Mesenchymal stem cell (in vitro differentiated cells and primary cell): ENCODE results near the gene MRPL24.

Experiments
- DNase-seq: peaks from one replicate; pipeline ENCODE4 v3.0.0-alpha.2; 2013
- H2AFZ ChIP-seq: one replicate; pipeline ENCODE4 v1.6.1; 2013; ENCODE audit warnings: low read depth, mild to moderate bottlenecking, control low read depth, inconsistent platforms, low read length, moderate library complexity
- H2AK5ac ChIP-seq: 2 replicates; pipeline ENCODE4 v1.6.1; 2013; ENCODE audit warnings: low read length, moderate library complexity, mild to moderate bottlenecking, inconsistent platforms; ENCODE audit not compliant: severe bottlenecking
- H2BK120ac ChIP-seq: one replicate; pipeline ENCODE4 v1.6.1; 2013; ENCODE audit warnings: low read depth, mild to moderate bottlenecking, inconsistent platforms, low read length, moderate library complexity
- H2BK12ac ChIP-seq, 2 experiments: one replicate each; pipeline ENCODE4 v1.6.1; 2013; ENCODE audit warnings: inconsistent platforms in 2 of 2, low read length in 2 of 2, mild to moderate bottlenecking in 2 of 2, moderate library complexity in 2 of 2, control low read depth in 1 of 2
- H2BK15ac ChIP-seq: one replicate; pipeline ENCODE4 v1.6.1; 2013; ENCODE audit warnings: mild to moderate bottlenecking, low read depth, inconsistent platforms; ENCODE audit not compliant: poor library complexity, severe bottlenecking
- H2BK5ac ChIP-seq: 2 replicates; pipeline ENCODE4 v1.6.1; 2013; ENCODE audit warnings: low read depth, mild to moderate bottlenecking, low read length, control low read depth, inconsistent platforms; ENCODE audit not compliant: poor library complexity, severe bottlenecking
- H3K14ac ChIP-seq, 2 experiments: one replicate each; pipeline ENCODE4 v1.6.1; 2013; ENCODE audit warnings: inconsistent platforms in 2 of 2, low read length in 2 of 2, control low read depth in 1 of 2, mild to moderate bottlenecking in 1 of 2, moderate library complexity in 1 of 2
- H3K18ac ChIP-seq, 2 experiments: one replicate each; pipeline ENCODE4 v1.6.1; 2013; ENCODE audit warnings: inconsistent platforms in 2 of 2, low read length in 2 of 2, control low read depth in 1 of 2, low read depth in 1 of 2, mild to moderate bottlenecking in 1 of 2
- H3K23ac ChIP-seq, 2 experiments: one replicate each; pipeline ENCODE4 v1.6.1; 2013; ENCODE audit warnings: inconsistent platforms in 2 of 2, low read length in 2 of 2, mild to moderate bottlenecking in 2 of 2, moderate library complexity in 2 of 2, control low read depth in 1 of 2
- H3K27ac ChIP-seq: 2 replicates; pipeline ENCODE4 v1.5.1; 2013; ENCODE audit warnings: mild to moderate bottlenecking, moderate library complexity, low read length, control low read depth, inconsistent platforms; ENCODE audit not compliant: poor library complexity, severe bottlenecking
- H3K27me3 ChIP-seq, 2 experiments: 2 replicates each; pipeline versions ENCODE4 v1.6.1 to v1.7.0; 2013; ENCODE audit warnings: low read length in 2 of 2, mild to moderate bottlenecking in 2 of 2, moderate library complexity in 2 of 2, control low read depth in 1 of 2, inconsistent platforms in 1 of 2; ENCODE audit not compliant: control insufficient read depth in 1 of 2, insufficient read depth in 1 of 2
- H3K36me3 ChIP-seq, 2 experiments: 2 replicates each; pipeline versions ENCODE4 v1.6.1 to v1.7.0; 2013; ENCODE audit warnings: low read length in 2 of 2, control low read depth in 1 of 2, inconsistent platforms in 1 of 2, low read depth in 1 of 2, mild to moderate bottlenecking in 1 of 2; ENCODE audit not compliant: insufficient read depth in 2 of 2, control insufficient read depth in 1 of 2
- H3K4ac ChIP-seq, 2 experiments: one replicate each; pipeline ENCODE4 v1.6.1; 2013; ENCODE audit warnings: inconsistent platforms in 2 of 2, low read length in 2 of 2, mild to moderate bottlenecking in 2 of 2, moderate library complexity in 2 of 2, control low read depth in 1 of 2, low read depth in 1 of 2
- H3K4me1 ChIP-seq: 2 replicates; pipeline ENCODE4 v1.6.1; 2013; ENCODE audit warnings: low read depth, low read length, control low read depth; ENCODE audit not compliant: control insufficient read depth, insufficient read depth
- H3K4me2 ChIP-seq: 2 replicates; pipeline ENCODE4 v1.6.1; 2013; ENCODE audit warnings: low read length, mild to moderate bottlenecking, inconsistent platforms; ENCODE audit not compliant: poor library complexity, severe bottlenecking
- H3K4me3 ChIP-seq, 2 experiments: 2 replicates each; pipeline versions ENCODE4 v1.5.1 to v1.7.0; 2013; ENCODE audit warnings: low read length in 2 of 2, mild to moderate bottlenecking in 2 of 2, control low read depth in 1 of 2, low read depth in 1 of 2; ENCODE audit not compliant: insufficient read depth in 1 of 2
- H3K79me1 ChIP-seq: replicated peaks from 2 replicates; pipeline ENCODE4 v1.6.1; 2013; ENCODE audit warnings: mild to moderate bottlenecking, control low read depth, low read length, inconsistent platforms; ENCODE audit not compliant: poor library complexity, severe bottlenecking
- H3K9ac ChIP-seq: 2 replicates; pipeline ENCODE4 v1.7.0; 2013; ENCODE audit warnings: mild to moderate bottlenecking, low read length, moderate library complexity
- H3K9me3 ChIP-seq: 2 replicates; pipeline ENCODE4 v1.7.0; 2013; ENCODE audit warnings: mild to moderate bottlenecking, low read length; ENCODE audit not compliant: control insufficient read depth
- H4K8ac ChIP-seq: one replicate; pipeline ENCODE4 v1.6.1; 2013; ENCODE audit warnings: inconsistent platforms, mild to moderate bottlenecking, low read length, moderate library complexity
- H4K91ac ChIP-seq: one replicate; pipeline ENCODE4 v1.6.1; 2013; ENCODE audit warnings: mild to moderate bottlenecking, low read length, inconsistent platforms
- WGBS: methylation state at CpG from one replicate; pipeline ENCODE4 v1.1.7; 2013; ENCODE audit warnings: mixed read lengths; 5-methylcytosine and 5-hydroxymethylcytosine counted together

MRPL24 gene

GRCh38 chr1:156740237-156740740 is 599 bp downstream of the MRPL24 start:
- Histone ChIP-seq H2AFZ (peak overlapping the region; percentile 15), H3K79me1 (peaks cover 24% of the 10 kb centered on the region), H3K4me1 (peaks cover 10% of the 10 kb centered on the region), H4K91ac (no peak overlapping the region), H2BK12ac (no peak overlapping the region), H3K36me3 (peaks cover 62 to 73% of the 10 kb centered on the region in 2 experiments), H4K8ac (peak overlapping the region; percentile 1), H3K27ac (peak overlapping the region; percentile 1), H3K18ac (peak overlapping the region in 1 of 2 experiments; percentile 61), H3K9ac (peak overlapping the region; percentile 94), H3K4me2 (peak overlapping the region; percentile 74), H3K14ac (peak overlapping the region in 1 of 2 experiments; percentile 76), H3K4ac (peak overlapping the region; percentile 7 to 45), H3K23ac (peak overlapping the region in 1 of 2 experiments; percentile 66), H2BK5ac (no peak overlapping the region), H3K4me3 (peak overlapping the region; percentile 60 to 94), H3K27me3 (no peaks in the 10 kb centered on the region), H2BK15ac (no peak overlapping the region), H2BK120ac (no peak overlapping the region), H3K9me3 (no peaks in the 10 kb centered on the region), H2AK5ac (no peak overlapping the region)
- 27% methylated on average over 4 of the region's 7 CpGs for WGBS
- DNase-seq = no peak

GRCh38 chr1:156738916-156739315 is 2.0 kb downstream of the MRPL24 start:
- Histone ChIP-seq H3K4me3 (no peak overlapping the region), H3K27ac (no peak overlapping the region), H4K91ac (no peak overlapping the region), H3K23ac (no peak overlapping the region), H3K9me3 (no peaks in the 10 kb centered on the region), H2BK15ac (no peak overlapping the region), H3K9ac (peak overlapping the region; percentile 94), H2AFZ (no peak overlapping the region), H3K14ac (no peak overlapping the region), H2BK5ac (no peak overlapping the region), H4K8ac (no peak overlapping the region), H3K36me3 (peaks cover 53 to 67% of the 10 kb centered on the region in 2 experiments), H3K79me1 (peaks cover 25% of the 10 kb centered on the region), H3K4me2 (no peak overlapping the region), H3K4me1 (peaks cover 3% of the 10 kb centered on the region), H3K27me3 (no peaks in the 10 kb centered on the region), H2BK120ac (no peak overlapping the region), H3K4ac (no peak overlapping the region), H2BK12ac (no peak overlapping the region), H3K18ac (no peak overlapping the region), H2AK5ac (no peak overlapping the region)
- DNase-seq = no peak
- WGBS = 80% methylated on average over 1 of the region's 2 CpGs

- H3K4me3 ChIP-seq = no peak overlapping the region
- no peak overlapping the region for H2AK5ac ChIP-seq
- H3K36me3 ChIP-seq = peaks cover 51 to 67% of the 10 kb centered on the region in 2 experiments
- H2AFZ ChIP-seq = no peak overlapping the region
- H3K14ac ChIP-seq = no peak overlapping the region
- H3K4ac ChIP-seq = no peak overlapping the region
- H3K27ac ChIP-seq = no peak overlapping the region
- H3K18ac ChIP-seq = no peak overlapping the region
- H3K79me1 ChIP-seq = peaks cover 25% of the 10 kb centered on the region
- no peak overlapping the region for H3K9ac ChIP-seq
- DNase-seq = no peak
- no peak overlapping the region for H3K4me2 ChIP-seq
- no peak overlapping the region for H4K91ac ChIP-seq
- WGBS = 92% methylated on average over 9 of the region's 10 CpGs
- no peaks in the 10 kb centered on the region for H3K9me3 ChIP-seq
- H2BK15ac ChIP-seq = no peak overlapping the region
- no peak overlapping the region for H3K23ac ChIP-seq
- H3K27me3 ChIP-seq = no peaks in the 10 kb centered on the region
- no peak overlapping the region for H4K8ac ChIP-seq
- H2BK120ac ChIP-seq = no peak overlapping the region
- no peak overlapping the region for H2BK12ac ChIP-seq
- peaks cover 3% of the 10 kb centered on the region for H3K4me1 ChIP-seq
- H2BK5ac ChIP-seq = no peak overlapping the region
These were observed 2.5 kb downstream of the MRPL24 start for GRCh38 chr1:156738407-156738806.

- Histone ChIP-seq H3K14ac (no peak overlapping the region), H3K4me1 (peaks cover under 1% of the 10 kb centered on the region), H2BK120ac (no peak overlapping the region), H4K91ac (no peak overlapping the region), H3K79me1 (peaks cover 18% of the 10 kb centered on the region), H3K18ac (no peak overlapping the region), H3K4me3 (no peak overlapping the region), H3K9ac (no peak overlapping the region), H3K9me3 (no peaks in the 10 kb centered on the region), H3K27me3 (no peaks in the 10 kb centered on the region), H3K4ac (no peak overlapping the region), H2BK15ac (no peak overlapping the region), H4K8ac (no peak overlapping the region), H3K27ac (no peak overlapping the region), H3K36me3 (peaks cover 41 to 58% of the 10 kb centered on the region in 2 experiments), H2AK5ac (no peak overlapping the region), H2AFZ (no peak overlapping the region), H3K23ac (no peak overlapping the region), H2BK12ac (no peak overlapping the region), H3K4me2 (no peak overlapping the region), H2BK5ac (no peak overlapping the region)
- 96% methylated on average over 20 of the region's 20 CpGs for WGBS
- no peak for DNase-seq
These were observed 6.8 kb downstream of the MRPL24 start for GRCh38 chr1:156733989-156734584.
